ENCODE data around the gene PGLYRP1.

- TF ChIP-seq CTCF (IDR thresholded peaks at IDR 0.05) (no peak), POLR2AphosphoS5 (IDR thresholded peaks at IDR 0.05) (no peak), EP300 (IDR thresholded peaks at IDR 0.05) (no peak), POLR2A (IDR thresholded peaks at IDR 0.05) (no peak)
Observed at GRCh38 chr19:46000491-46001246, 22.2 kb downstream of the PGLYRP1 start.
